Spleen (tissue), 3 donors: ENCODE results near the gene TSPAN9.

Experiments used
- POLR2A ChIP-seq, 3 donors: fragments of 450-650 bp; IDR thresholded peaks; one replicate each; pipeline ENCODE4 v1.5.1; 2017; ENCODE audit warnings: antibody characterized with exemption in 3 of 3, mild to moderate bottlenecking in 1 of 3
- POLR2AphosphoS5 ChIP-seq, 3 donors: sonication (generic); formaldehyde crosslinking; IDR thresholded peaks; one replicate each; pipeline ENCODE4 v1.5.1; 2017; ENCODE audit warnings: antibody characterized with exemption in 3 of 3

DNA sequence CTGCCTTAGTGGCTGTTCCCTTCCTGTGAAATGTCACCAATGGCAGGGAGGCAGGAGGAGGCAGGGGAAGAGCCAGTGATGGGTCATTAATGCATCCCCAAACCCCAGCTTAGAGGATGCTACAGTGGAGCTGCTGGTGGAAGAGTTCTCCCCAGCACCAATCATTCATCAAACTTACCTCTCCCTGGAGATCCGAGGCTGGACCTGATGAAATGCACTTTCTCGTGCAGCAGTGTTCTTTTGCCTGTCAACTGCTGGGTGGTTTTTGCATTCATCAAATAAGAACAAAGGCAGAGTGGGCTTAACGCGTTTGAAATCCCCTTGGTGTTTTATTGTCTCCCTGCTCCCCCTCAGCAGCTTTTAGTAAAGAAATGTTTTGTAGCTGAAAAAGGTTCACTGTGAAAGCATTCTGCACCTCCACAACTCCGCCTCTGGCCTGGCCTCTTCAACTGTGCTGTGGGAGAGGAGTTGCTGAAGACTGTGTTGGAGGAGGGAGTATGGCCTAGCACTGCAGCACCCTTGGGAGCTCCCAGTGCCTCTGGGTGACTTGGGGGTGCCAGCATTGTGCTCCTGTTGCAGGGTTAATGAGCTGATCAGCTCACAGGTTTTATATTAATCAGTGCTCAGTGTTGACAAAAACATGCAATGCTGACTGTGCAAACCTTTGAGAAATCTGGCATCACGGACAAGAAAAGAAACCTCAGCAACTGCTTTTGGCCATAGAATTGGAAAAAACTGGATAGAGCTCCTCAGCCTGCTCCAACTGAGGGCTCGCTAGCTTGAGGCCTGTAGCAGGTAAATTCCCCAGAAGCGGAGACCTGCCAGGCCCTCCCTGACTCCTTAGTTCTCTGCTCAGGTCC is 14.4 kb downstream of the TSPAN9 start:
- TF ChIP-seq POLR2AphosphoS5 (IDR thresholded peaks at IDR 0.05) (no peak), POLR2A (IDR thresholded peaks at IDR 0.05) (no peak)
